ENCODE measurements around the gene GRIK4.

GRCh38 chr11:120908461-120909181, 397.1 kb downstream of the GRIK4 start:
- TF ChIP-seq EZH2 (IDR thresholded peaks at IDR 0.05; ENCODE audit: borderline replicate concordance, insufficient read depth, low read depth, low read length, poor library complexity, severe bottlenecking): no peak
- no peak for TF ChIP-seq CTCF (IDR thresholded peaks at IDR 0.05)
